Measurements from ENCODE around the gene PTPN23.

DNA sequence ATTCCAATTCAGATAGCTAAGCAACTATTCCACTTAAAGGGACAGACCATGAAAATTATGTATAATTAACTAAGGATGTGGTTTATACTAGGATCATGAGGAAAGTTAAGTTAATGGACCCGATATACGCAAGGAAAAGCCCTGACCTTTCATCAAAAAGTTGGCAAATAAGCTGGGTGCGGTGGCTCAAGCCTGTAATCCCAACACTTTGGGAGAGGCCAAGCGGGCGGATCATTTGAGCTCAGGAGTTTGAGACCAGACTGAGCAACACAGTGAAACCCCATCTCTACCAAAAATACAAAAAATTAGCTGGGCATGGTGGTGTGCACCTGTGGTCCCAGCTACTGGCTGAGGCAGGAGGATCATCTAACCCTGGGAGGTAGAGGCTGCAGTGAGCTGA is 55.4 kb downstream of the PTPN23 start:
- TF ChIP-seq, protein P1, sequence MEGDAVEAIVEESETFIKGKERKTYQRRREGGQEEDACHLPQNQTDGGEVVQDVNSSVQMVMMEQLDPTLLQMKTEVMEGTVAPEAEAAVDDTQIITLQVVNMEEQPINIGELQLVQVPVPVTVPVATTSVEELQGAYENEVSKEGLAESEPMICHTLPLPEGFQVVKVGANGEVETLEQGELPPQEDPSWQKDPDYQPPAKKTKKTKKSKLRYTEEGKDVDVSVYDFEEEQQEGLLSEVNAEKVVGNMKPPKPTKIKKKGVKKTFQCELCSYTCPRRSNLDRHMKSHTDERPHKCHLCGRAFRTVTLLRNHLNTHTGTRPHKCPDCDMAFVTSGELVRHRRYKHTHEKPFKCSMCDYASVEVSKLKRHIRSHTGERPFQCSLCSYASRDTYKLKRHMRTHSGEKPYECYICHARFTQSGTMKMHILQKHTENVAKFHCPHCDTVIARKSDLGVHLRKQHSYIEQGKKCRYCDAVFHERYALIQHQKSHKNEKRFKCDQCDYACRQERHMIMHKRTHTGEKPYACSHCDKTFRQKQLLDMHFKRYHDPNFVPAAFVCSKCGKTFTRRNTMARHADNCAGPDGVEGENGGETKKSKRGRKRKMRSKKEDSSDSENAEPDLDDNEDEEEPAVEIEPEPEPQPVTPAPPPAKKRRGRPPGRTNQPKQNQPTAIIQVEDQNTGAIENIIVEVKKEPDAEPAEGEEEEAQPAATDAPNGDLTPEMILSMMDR (IDR thresholded peaks at IDR 0.05; ENCODE audit: insufficient read depth, low read depth, low read length) = no peak
- no peak for TF ChIP-seq EZH2 (IDR thresholded peaks at IDR 0.05; ENCODE audit: insufficient read depth, low read length)

Measured in astrocyte (in vitro differentiated cells and primary cell).